ENCODE measurements around the gene HLA-DPA1.

DNA sequence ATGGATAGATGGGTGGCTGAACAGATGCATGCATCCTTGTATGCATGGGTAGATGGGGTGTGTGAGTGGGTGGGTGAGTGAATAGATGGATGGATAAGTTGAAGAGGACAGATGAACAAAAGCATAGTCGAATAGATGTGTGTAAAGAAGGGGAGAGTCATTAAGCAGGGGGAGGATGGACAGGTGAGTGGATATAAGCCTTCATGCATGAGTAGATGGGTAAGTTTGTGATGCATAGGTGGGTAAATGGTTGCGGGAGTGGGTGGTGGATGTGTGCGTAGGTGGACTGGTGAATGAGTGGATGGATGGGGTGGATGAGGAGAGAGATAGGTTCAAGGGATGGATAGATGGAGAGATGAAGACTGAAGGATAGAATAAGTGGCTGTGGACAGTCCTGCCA, 31.9 kb upstream of the HLA-DPA1 start:
- TF ChIP-seq POLR2AphosphoS5 (IDR thresholded peaks at IDR 0.05; ENCODE audit: low read depth, low read length) (no peak), POLR2A (IDR thresholded peaks at IDR 0.05; ENCODE audit: low read depth, low read length) (no peak)
